ENCODE results near the gene CISH.

Gene CISH

DNA sequence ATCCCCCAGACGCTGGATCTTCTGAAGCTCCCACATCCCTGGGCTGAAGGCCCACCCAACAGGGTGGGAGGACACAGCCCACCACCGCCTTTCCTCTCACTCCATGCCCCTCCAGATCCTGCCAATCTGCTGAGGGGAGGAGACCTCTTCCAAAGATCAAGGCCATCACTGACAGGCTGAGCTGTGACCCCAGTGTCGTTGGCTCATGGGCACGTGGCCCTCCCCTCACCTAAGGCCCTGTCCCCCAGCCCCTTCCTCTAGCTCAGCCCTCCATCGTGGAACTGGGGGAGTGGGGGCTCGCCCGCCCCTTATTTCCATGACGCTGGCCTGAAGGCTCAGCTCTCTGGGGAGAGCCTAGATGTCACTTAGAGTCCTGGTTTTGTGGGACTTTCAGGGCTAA, 54.5 kb downstream of the CISH start:
- no peak for TF ChIP-seq CTCF (IDR thresholded peaks at IDR 0.05; ENCODE audit: insufficient read depth, low read depth, low read length, missing control alignments)
- no peak for DNase-seq (ENCODE audit: low read depth)
- H3K4me3 ChIP-seq (ENCODE audit: low read depth, low read length): no peak overlapping the region
